ENCODE results near the gene SLC29A1. TPM values are rescaled to one million over a fixed set of nuclear protein-coding genes. Genes with fewer than 3 reads are reported as not detected.

Gene SLC29A1
- total and polyA plus RNA-seq, 9 of the 15 experiments (the other 6 are each of a cell fraction or from before 2014, with no cell fraction given): 18.9 to 170 (median 57.7) TPM

DNA sequence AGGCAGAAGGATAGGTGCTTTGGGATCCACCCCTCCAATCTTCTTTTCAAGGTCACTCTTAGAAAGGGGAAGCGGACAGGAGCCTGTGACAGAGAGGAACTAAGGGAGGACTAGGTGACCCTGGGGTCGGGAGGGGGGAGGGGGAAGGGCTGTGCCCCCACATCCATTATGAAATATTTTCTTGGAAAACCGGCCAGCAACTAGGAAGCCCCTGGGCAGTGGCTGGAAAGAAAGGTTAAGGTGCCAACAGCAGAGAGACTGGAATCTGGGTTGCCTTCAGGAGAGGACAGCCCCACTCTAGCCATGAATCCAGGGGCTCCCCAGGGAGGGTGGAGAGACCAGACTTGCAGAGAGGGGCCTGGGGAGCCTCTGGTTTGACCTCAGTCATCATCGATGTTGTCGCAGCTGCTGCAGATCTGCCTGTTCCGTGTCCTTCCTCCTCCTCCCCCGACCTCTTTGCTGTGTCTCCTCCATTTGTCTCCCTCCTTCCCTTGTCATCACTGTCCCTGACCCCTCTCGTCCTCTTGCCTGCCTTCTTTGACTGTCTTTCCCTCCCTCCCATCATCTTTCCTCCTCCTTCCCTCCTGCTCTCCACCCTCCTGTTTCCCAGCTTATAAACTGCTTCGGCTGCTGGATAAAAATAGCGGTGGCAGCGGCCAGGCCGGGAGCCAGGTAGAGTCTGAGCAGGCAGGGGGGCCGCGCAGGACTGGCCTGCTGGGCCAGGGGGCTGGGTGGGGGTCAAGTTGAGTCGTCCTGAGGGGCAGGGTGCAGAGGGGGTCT, 3.2 kb downstream of the SLC29A1 start (continued):
- TF ChIP-seq, protein P1, sequence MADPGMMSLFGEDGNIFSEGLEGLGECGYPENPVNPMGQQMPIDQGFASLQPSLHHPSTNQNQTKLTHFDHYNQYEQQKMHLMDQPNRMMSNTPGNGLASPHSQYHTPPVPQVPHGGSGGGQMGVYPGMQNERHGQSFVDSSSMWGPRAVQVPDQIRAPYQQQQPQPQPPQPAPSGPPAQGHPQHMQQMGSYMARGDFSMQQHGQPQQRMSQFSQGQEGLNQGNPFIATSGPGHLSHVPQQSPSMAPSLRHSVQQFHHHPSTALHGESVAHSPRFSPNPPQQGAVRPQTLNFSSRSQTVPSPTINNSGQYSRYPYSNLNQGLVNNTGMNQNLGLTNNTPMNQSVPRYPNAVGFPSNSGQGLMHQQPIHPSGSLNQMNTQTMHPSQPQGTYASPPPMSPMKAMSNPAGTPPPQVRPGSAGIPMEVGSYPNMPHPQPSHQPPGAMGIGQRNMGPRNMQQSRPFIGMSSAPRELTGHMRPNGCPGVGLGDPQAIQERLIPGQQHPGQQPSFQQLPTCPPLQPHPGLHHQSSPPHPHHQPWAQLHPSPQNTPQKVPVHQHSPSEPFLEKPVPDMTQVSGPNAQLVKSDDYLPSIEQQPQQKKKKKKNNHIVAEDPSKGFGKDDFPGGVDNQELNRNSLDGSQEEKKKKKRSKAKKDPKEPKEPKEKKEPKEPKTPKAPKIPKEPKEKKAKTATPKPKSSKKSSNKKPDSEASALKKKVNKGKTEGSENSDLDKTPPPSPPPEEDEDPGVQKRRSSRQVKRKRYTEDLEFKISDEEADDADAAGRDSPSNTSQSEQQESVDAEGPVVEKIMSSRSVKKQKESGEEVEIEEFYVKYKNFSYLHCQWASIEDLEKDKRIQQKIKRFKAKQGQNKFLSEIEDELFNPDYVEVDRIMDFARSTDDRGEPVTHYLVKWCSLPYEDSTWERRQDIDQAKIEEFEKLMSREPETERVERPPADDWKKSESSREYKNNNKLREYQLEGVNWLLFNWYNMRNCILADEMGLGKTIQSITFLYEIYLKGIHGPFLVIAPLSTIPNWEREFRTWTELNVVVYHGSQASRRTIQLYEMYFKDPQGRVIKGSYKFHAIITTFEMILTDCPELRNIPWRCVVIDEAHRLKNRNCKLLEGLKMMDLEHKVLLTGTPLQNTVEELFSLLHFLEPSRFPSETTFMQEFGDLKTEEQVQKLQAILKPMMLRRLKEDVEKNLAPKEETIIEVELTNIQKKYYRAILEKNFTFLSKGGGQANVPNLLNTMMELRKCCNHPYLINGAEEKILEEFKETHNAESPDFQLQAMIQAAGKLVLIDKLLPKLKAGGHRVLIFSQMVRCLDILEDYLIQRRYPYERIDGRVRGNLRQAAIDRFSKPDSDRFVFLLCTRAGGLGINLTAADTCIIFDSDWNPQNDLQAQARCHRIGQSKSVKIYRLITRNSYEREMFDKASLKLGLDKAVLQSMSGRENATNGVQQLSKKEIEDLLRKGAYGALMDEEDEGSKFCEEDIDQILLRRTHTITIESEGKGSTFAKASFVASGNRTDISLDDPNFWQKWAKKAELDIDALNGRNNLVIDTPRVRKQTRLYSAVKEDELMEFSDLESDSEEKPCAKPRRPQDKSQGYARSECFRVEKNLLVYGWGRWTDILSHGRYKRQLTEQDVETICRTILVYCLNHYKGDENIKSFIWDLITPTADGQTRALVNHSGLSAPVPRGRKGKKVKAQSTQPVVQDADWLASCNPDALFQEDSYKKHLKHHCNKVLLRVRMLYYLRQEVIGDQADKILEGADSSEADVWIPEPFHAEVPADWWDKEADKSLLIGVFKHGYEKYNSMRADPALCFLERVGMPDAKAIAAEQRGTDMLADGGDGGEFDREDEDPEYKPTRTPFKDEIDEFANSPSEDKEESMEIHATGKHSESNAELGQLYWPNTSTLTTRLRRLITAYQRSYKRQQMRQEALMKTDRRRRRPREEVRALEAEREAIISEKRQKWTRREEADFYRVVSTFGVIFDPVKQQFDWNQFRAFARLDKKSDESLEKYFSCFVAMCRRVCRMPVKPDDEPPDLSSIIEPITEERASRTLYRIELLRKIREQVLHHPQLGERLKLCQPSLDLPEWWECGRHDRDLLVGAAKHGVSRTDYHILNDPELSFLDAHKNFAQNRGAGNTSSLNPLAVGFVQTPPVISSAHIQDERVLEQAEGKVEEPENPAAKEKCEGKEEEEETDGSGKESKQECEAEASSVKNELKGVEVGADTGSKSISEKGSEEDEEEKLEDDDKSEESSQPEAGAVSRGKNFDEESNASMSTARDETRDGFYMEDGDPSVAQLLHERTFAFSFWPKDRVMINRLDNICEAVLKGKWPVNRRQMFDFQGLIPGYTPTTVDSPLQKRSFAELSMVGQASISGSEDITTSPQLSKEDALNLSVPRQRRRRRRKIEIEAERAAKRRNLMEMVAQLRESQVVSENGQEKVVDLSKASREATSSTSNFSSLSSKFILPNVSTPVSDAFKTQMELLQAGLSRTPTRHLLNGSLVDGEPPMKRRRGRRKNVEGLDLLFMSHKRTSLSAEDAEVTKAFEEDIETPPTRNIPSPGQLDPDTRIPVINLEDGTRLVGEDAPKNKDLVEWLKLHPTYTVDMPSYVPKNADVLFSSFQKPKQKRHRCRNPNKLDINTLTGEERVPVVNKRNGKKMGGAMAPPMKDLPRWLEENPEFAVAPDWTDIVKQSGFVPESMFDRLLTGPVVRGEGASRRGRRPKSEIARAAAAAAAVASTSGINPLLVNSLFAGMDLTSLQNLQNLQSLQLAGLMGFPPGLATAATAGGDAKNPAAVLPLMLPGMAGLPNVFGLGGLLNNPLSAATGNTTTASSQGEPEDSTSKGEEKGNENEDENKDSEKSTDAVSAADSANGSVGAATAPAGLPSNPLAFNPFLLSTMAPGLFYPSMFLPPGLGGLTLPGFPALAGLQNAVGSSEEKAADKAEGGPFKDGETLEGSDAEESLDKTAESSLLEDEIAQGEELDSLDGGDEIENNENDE (IDR thresholded peaks at IDR 0.05; ENCODE audit: low read depth, low read length): no peak
- TF ChIP-seq, protein P2, sequence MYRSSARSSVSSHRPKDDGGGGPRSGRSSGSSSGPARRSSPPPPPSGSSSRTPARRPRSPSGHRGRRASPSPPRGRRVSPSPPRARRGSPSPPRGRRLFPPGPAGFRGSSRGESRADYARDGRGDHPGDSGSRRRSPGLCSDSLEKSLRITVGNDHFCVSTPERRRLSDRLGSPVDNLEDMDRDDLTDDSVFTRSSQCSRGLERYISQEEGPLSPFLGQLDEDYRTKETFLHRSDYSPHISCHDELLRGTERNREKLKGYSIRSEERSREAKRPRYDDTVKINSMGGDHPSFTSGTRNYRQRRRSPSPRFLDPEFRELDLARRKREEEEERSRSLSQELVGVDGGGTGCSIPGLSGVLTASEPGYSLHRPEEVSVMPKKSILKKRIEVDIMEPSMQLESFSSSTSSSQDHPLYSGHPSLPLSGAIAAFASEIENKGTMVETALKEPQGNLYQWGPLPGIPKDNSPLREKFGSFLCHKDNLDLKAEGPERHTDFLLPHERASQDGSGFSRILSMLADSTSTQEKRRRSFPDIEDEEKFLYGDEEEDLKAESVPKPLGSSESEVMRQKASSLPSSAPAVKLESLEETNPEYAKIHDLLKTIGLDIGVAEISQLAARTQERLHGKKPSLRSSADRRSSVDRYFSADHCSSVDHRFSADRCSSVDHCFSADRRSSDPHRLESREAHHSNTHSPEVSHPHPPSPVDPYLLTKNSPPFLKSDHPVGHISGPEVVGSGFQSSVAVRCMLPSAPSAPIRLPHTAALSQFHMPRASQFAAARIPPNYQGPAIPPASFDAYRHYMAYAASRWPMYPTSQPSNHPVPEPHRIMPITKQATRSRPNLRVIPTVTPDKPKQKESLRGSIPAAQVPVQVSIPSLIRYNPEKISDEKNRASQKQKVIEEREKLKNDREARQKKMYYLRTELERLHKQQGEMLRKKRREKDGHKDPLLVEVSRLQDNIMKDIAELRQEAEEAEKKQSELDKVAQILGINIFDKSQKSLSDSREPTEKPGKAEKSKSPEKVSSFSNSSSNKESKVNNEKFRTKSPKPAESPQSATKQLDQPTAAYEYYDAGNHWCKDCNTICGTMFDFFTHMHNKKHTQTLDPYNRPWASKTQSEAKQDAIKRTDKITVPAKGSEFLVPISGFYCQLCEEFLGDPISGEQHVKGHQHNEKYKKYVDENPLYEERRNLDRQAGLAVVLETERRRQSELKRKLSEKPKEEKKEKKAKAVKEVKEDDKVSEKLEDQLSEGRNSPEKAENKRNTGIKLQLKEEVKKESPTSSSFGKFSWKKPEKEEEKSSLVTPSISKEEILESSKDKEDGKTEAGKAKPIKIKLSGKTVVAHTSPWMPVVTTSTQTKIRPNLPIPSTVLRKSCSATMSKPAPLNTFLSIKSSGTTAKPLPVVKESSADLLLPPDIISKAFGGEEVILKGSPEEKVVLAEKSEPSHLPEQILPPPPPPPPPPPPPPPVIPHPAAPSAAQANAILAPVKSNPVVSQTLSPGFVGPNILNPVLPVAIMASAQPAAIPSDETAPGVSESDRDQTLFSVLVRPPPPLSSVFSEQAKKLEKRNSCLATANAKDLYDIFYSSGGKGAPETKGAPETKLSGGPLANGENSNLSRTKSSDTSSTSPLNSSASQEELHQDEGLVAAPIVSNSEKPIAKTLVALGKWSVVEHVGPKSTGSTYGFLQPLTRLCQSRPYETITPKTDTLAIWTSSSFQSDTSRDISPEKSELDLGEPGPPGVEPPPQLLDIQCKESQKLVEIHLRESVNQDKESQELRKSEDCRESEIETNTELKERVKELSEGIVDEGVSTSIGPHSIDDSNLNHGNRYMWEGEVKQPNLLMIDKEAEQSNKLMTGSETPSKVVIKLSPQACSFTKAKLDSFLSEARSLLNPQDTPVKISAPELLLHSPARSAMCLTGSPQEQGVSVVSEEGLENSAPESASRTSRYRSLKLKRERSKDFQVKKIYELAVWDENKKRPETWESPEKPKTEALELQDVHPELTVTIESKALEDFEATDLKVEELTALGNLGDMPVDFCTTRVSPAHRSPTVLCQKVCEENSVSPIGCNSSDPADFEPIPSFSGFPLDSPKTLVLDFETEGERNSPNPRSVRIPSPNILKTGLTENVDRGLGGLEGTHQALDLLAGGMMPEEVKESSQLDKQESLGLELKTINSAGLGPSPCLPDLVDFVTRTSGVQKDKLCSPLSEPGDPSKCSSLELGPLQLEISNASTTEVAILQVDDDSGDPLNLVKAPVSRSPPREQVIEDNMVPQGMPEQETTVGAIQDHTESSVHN (IDR thresholded peaks at IDR 0.05; ENCODE audit: borderline replicate concordance in 1 of 2, low read depth in 1 of 2): no peak
- no peak for TF ChIP-seq KAT2B (IDR thresholded peaks at IDR 0.05; ENCODE audit: low read depth, low read length)
- no peak for TF ChIP-seq NCOR1 (IDR thresholded peaks at IDR 0.05)
- no peak for TF ChIP-seq TOE1 (IDR thresholded peaks at IDR 0.05; ENCODE audit: borderline replicate concordance)
- no peak for TF ChIP-seq TOE1 (CRISPR knock-in tag; IDR thresholded peaks at IDR 0.05; ENCODE audit: borderline replicate concordance, low read depth)
- no peak for TF ChIP-seq RAD51 (IDR thresholded peaks at IDR 0.05; ENCODE audit: borderline replicate concordance, low read depth)
